ENCODE results near the gene ABCC8. TPM values are rescaled to one million over a fixed set of nuclear protein-coding genes. Genes with fewer than 3 reads are reported as not detected.

ABCC8 gene
- polyA plus RNA-seq, 3 donors = not detected

- H3K4me3 ChIP-seq (replicated peaks in 1 of 3; ENCODE audit: low read depth in 2 of 3, low read length in 3 of 3) = no peak overlapping the region
- intact Hi-C loops (cut with micrococcal nuclease) = loop anchor here in 1 of 2 donors (5.0 kb wide), 1 partner anchor 114 kb away; no protein-coding TSS in a partner anchor
- no peak overlapping the region for H2AFZ ChIP-seq (ENCODE audit: insufficient read depth, low read depth, low read length, poor library complexity, severe bottlenecking)
- H3K9me3 ChIP-seq (replicated peaks in 1 of 2; ENCODE audit: control insufficient read depth in 1 of 2, insufficient read depth in 1 of 2, low read length in 2 of 2) = no peaks in the 10 kb centered on the region
- H3K79me2 ChIP-seq (ENCODE audit: insufficient read depth, low read length) = no peaks in the 10 kb centered on the region
- Mint-ChIP-seq H3K27me3 (ENCODE audit: low read depth in 3 of 3) (peaks cover 16 to 30% (median 25%) of the 10 kb centered on the region in 3 donors), H3K4me1 (peaks cover 18% of the 10 kb centered on the region), H3K9me3 (peaks cover 0 to 1% (median 0%) of the 10 kb centered on the region in 7 donors), H3K27ac (no peak overlapping the region), H3K36me3 (peaks cover 0 to 4% of the 10 kb centered on the region in 2 donors), H3K4me3 (peak overlapping the region in 1 of 2 donors; percentile 75)
- H4K20me1 ChIP-seq (ENCODE audit: insufficient read depth, low read length) = no peaks in the 10 kb centered on the region
- DNase-seq = peak in 1 of 3 donors; percentile 33
- 74% methylated on average over 20 of the region's 20 CpGs for WGBS (ENCODE audit: insufficient coverage)
- no peak for TF ChIP-seq CTCF (IDR thresholded peaks at IDR 0.05)
- H3K4me2 ChIP-seq (replicated peaks; ENCODE audit: extremely low read depth, low read length, poor library complexity, severe bottlenecking) = no peak overlapping the region
- no peak overlapping the region for H3K27ac ChIP-seq (ENCODE audit: low read depth in 1 of 2, low read length in 2 of 2)
- H3K27me3 ChIP-seq (ENCODE audit: control insufficient read depth in 2 of 2, insufficient read depth in 2 of 2, low read length in 2 of 2) = peaks cover 3 to 28% of the 10 kb centered on the region in 2 donors
- H3K9ac ChIP-seq (ENCODE audit: insufficient read depth, low read length, poor library complexity, severe bottlenecking) = no peak overlapping the region
- H3K4me1 ChIP-seq (ENCODE audit: control insufficient read depth in 1 of 2, insufficient read depth in 2 of 2, low read length in 2 of 2) = peaks cover 13 to 20% of the 10 kb centered on the region in 2 donors
- no peaks in the 10 kb centered on the region for H3K36me3 ChIP-seq (replicated peaks in 1 of 2; ENCODE audit: control insufficient read depth in 1 of 2, insufficient read depth in 2 of 2, low read length in 2 of 2)
Measured at GRCh38 chr11:17387811-17388210, 88.8 kb downstream of the ABCC8 start.

- TF ChIP-seq CTCF (IDR thresholded peaks at IDR 0.05) = no peak
- Mint-ChIP-seq H3K9me3 (peaks cover 0 to 1% (median 0%) of the 10 kb centered on the region in 7 donors), H3K27ac (peak overlapping the region in 1 of 7 donors; percentile 12), H3K4me3 (no peak overlapping the region), H3K36me3 (peaks cover 0 to 4% of the 10 kb centered on the region in 2 donors), H3K27me3 (ENCODE audit: low read depth in 3 of 3) (peaks cover 16 to 30% (median 25%) of the 10 kb centered on the region in 3 donors), H3K4me1 (peaks cover 18% of the 10 kb centered on the region)
- no peak overlapping the region for H2AFZ ChIP-seq (ENCODE audit: insufficient read depth, low read depth, low read length, poor library complexity, severe bottlenecking)
- no peaks in the 10 kb centered on the region for H3K9me3 ChIP-seq (replicated peaks in 1 of 2; ENCODE audit: control insufficient read depth in 1 of 2, insufficient read depth in 1 of 2, low read length in 2 of 2)
- no peak overlapping the region for H3K9ac ChIP-seq (ENCODE audit: insufficient read depth, low read length, poor library complexity, severe bottlenecking)
- no peak overlapping the region for H3K4me3 ChIP-seq (replicated peaks in 1 of 3; ENCODE audit: low read depth in 2 of 3, low read length in 3 of 3)
- DNase-seq = no peak
- no peaks in the 10 kb centered on the region for H4K20me1 ChIP-seq (ENCODE audit: insufficient read depth, low read length)
- no peaks in the 10 kb centered on the region for H3K36me3 ChIP-seq (replicated peaks in 1 of 2; ENCODE audit: control insufficient read depth in 1 of 2, insufficient read depth in 2 of 2, low read length in 2 of 2)
- peaks cover 3 to 28% of the 10 kb centered on the region in 2 donors for H3K27me3 ChIP-seq (ENCODE audit: control insufficient read depth in 2 of 2, insufficient read depth in 2 of 2, low read length in 2 of 2)
- 99% methylated on average over 20 of the region's 20 CpGs for WGBS (ENCODE audit: insufficient coverage)
- no peak overlapping the region for H3K27ac ChIP-seq (ENCODE audit: low read depth in 1 of 2, low read length in 2 of 2)
- no peaks in the 10 kb centered on the region for H3K79me2 ChIP-seq (ENCODE audit: insufficient read depth, low read length)
- intact Hi-C loops (cut with micrococcal nuclease) = loop anchor here in 1 of 2 donors (5.0 kb wide), 1 partner anchor 115 kb away; no protein-coding TSS in a partner anchor
- no peak overlapping the region for H3K4me2 ChIP-seq (replicated peaks; ENCODE audit: extremely low read depth, low read length, poor library complexity, severe bottlenecking)
- peaks cover 13 to 20% of the 10 kb centered on the region in 2 donors for H3K4me1 ChIP-seq (ENCODE audit: control insufficient read depth in 1 of 2, insufficient read depth in 2 of 2, low read length in 2 of 2)
Measured at GRCh38 chr11:17387254-17387653, 89.4 kb downstream of the ABCC8 start.

Data from CD14-positive monocyte (primary cell).